ENCODE measurements around the gene PTEN.

Gene PTEN

GRCh38 chr10:87925570-87925969 lies 62.1 kb downstream of the PTEN start:
- H3K4me3 ChIP-seq (ENCODE audit: low read length): no peak overlapping the region
- peak; percentile 45 for DNase-seq (ENCODE audit: low read depth)
- TF ChIP-seq CTCF (IDR thresholded peaks at IDR 0.05; ENCODE audit: insufficient read depth, low read depth, low read length, missing control alignments): no peak

- no peak for TF ChIP-seq CTCF (IDR thresholded peaks at IDR 0.05; ENCODE audit: insufficient read depth, low read depth, low read length, missing control alignments)
- no peak overlapping the region for H3K4me3 ChIP-seq (ENCODE audit: low read length)
- DNase-seq (ENCODE audit: low read depth): no peak
Observed at GRCh38 chr10:87927091-87927490, 63.7 kb downstream of the PTEN start.

GRCh38 chr10:87928996-87929395 lies 65.6 kb downstream of the PTEN start:
- no peak for TF ChIP-seq CTCF (IDR thresholded peaks at IDR 0.05; ENCODE audit: insufficient read depth, low read depth, low read length, missing control alignments)
- no peak for DNase-seq (ENCODE audit: low read depth)
- no peak overlapping the region for H3K4me3 ChIP-seq (ENCODE audit: low read length)

- TF ChIP-seq CTCF (IDR thresholded peaks at IDR 0.05; ENCODE audit: insufficient read depth, low read depth, low read length, missing control alignments): no peak
- no peak for DNase-seq (ENCODE audit: low read depth)
- no peak overlapping the region for H3K4me3 ChIP-seq (ENCODE audit: low read length)
Observed at GRCh38 chr10:87930141-87930540, 66.7 kb downstream of the PTEN start.

- no peak for DNase-seq (ENCODE audit: low read depth)
- no peak overlapping the region for H3K4me3 ChIP-seq (ENCODE audit: low read length)
- no peak for TF ChIP-seq CTCF (IDR thresholded peaks at IDR 0.05; ENCODE audit: insufficient read depth, low read depth, low read length, missing control alignments)
Observed at GRCh38 chr10:87930934-87931835, 67.8 kb downstream of the PTEN start.

- no peak for TF ChIP-seq CTCF (IDR thresholded peaks at IDR 0.05; ENCODE audit: insufficient read depth, low read depth, low read length, missing control alignments)
- no peak for DNase-seq (ENCODE audit: low read depth)
- H3K4me3 ChIP-seq (ENCODE audit: low read length): no peak overlapping the region
Observed at GRCh38 chr10:87931836-87932230, 68.4 kb downstream of the PTEN start.

Data from epithelial cell of esophagus (primary cell).